ENCODE data around the gene KIAA1755.

Gene KIAA1755

GRCh38 chr20:38167851-38168760, 92.4 kb downstream of the KIAA1755 start:
- peak; percentile 17 for TF ChIP-seq CTCF (IDR thresholded peaks at IDR 0.05)
- Histone ChIP-seq H3K27ac (peak overlapping the region; percentile 90), H3K27me3 (peaks cover 18% of the 10 kb centered on the region), H3K4me1 (ENCODE audit: control insufficient read depth in 1 of 2, insufficient read depth in 1 of 2, low read depth in 1 of 2, low read length in 1 of 2) (peaks cover 47 to 49% of the 10 kb centered on the region in 2 experiments), H3K9me3 (no peaks in the 10 kb centered on the region), H3K36me3 (no peaks in the 10 kb centered on the region), H3K4me3 (ENCODE audit: low read depth in 1 of 2, low read length in 1 of 2) (peak overlapping the region in 1 of 2 experiments; percentile 25)

DNA sequence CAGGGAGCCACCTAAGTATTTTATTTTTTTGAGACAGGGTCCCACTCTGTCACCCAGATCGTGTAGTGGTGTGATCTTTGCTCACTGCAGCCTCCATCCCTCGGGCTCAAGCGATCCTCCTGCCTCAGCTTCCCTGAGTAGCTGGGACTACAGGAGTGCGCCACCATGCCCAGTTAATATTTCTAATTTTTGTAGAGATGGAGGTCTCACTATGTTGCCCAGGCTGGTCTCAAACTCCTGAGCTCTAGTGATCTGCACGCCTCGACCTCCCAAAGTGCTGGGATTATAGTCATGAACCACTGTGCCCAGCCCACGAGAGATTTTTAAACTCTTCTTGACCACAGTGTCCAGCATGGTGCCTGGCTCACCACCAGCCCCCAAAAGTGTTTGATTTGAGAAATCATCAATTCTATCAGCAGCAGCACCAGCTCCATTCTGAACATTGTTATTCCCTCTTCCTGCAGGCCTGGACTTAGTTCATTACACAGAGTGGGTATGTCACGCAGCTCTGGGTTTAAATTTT, 93.1 kb downstream of the KIAA1755 start:
- Histone ChIP-seq H3K4me1 (ENCODE audit: control insufficient read depth in 1 of 2, insufficient read depth in 1 of 2, low read depth in 1 of 2, low read length in 1 of 2) (peaks cover 47 to 49% of the 10 kb centered on the region in 2 experiments), H3K9me3 (no peaks in the 10 kb centered on the region), H3K27me3 (peaks cover 15% of the 10 kb centered on the region), H3K36me3 (no peaks in the 10 kb centered on the region), H3K27ac (peak overlapping the region; percentile 90), H3K4me3 (ENCODE audit: low read depth in 1 of 2, low read length in 1 of 2) (peak overlapping the region in 1 of 2 experiments; percentile 25)
- no peak for TF ChIP-seq CTCF (IDR thresholded peaks at IDR 0.05)

DNA sequence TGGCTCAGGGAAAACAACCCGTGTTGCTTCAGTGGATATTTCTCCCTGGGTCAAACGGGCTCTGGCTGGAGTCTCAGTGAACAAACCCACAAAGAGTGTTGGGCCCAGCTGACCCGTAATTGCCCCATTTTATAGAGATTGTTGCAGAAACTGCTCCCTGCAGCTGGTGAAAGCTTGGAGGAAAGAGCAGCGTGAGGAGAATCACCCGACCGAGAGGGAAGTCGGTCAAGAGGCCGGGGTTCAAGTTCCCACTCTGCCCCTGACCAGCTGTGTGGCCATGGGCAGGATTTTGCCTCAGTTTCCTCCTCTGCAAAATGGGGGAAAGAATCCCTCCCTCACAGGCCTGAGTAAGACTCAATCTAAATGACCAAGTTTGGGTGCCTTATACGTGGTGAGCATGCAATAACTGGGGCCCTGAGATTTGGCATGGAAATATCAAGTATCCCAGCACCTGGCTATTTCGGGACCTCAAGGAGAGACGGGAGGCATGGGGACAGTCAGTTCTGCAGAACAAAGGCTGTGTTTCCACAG, 93.8 kb downstream of the KIAA1755 start:
- Histone ChIP-seq H3K27me3 (peaks cover 15% of the 10 kb centered on the region), H3K9me3 (no peaks in the 10 kb centered on the region), H3K27ac (peak overlapping the region; percentile 90), H3K36me3 (no peaks in the 10 kb centered on the region), H3K4me1 (ENCODE audit: control insufficient read depth in 1 of 2, insufficient read depth in 1 of 2, low read depth in 1 of 2, low read length in 1 of 2) (peaks cover 47 to 49% of the 10 kb centered on the region in 2 experiments), H3K4me3 (ENCODE audit: low read depth in 1 of 2, low read length in 1 of 2) (no peak overlapping the region)
- no peak for TF ChIP-seq CTCF (IDR thresholded peaks at IDR 0.05)

- peak overlapping the region; percentile 90 for H3K27ac ChIP-seq
- no peak overlapping the region for H3K4me3 ChIP-seq (ENCODE audit: low read depth in 1 of 2, low read length in 1 of 2)
- peaks cover 15% of the 10 kb centered on the region for H3K27me3 ChIP-seq
- no peaks in the 10 kb centered on the region for H3K36me3 ChIP-seq
- no peaks in the 10 kb centered on the region for H3K9me3 ChIP-seq
- no peak for TF ChIP-seq CTCF (IDR thresholded peaks at IDR 0.05)
- H3K4me1 ChIP-seq (ENCODE audit: control insufficient read depth in 1 of 2, insufficient read depth in 1 of 2, low read depth in 1 of 2, low read length in 1 of 2) = peaks cover 47 to 49% of the 10 kb centered on the region in 2 experiments
Observed at GRCh38 chr20:38165966-38166702, 94.4 kb downstream of the KIAA1755 start.
